Gastrocnemius medialis (tissue), 4 donors: Measurements from ENCODE around the gene CELF3.

Experiments
- CTCF ChIP-seq, 5 experiments: fragments of 450-650 bp in 3 of 5; fragments of 200-600 bp in 2 of 5; sonication (generic) in 2 of 5; IDR thresholded peaks in 4 of 5; conservative IDR thresholded peaks in 1 of 5; 1 replicate in 4 of 5; 2 replicates in 1 of 5; pipeline ENCODE4 v1.5.1; 2016 to 2019; ENCODE audit warnings: antibody characterized with exemption in 5 of 5, mild to moderate bottlenecking in 3 of 5, moderate library complexity in 3 of 5
- POLR2A ChIP-seq, 2 donors: fragments of 450-650 bp; IDR thresholded peaks; one replicate each; pipeline ENCODE4 v1.6.1; 2017; ENCODE audit warnings: antibody characterized with exemption in 2 of 2, mild to moderate bottlenecking in 2 of 2, moderate library complexity in 2 of 2

- TF ChIP-seq POLR2A (IDR thresholded peaks at IDR 0.05) (no peak), CTCF (IDR thresholded peaks at IDR 0.05 in 4 of 5, conservative IDR thresholded peaks at IDR 0.05 in 1 of 5) (no peak)
Measured at GRCh38 chr1:151713044-151713443, 3.6 kb downstream of the CELF3 start.
